Measurements from ENCODE around the gene IPO5.
"Not testable (repeated sequence)": the region's sequence is repeated elsewhere in the genome, so short reads cannot be mapped to it uniquely, and the experiment has no call there.

The IPO5 gene

DNA sequence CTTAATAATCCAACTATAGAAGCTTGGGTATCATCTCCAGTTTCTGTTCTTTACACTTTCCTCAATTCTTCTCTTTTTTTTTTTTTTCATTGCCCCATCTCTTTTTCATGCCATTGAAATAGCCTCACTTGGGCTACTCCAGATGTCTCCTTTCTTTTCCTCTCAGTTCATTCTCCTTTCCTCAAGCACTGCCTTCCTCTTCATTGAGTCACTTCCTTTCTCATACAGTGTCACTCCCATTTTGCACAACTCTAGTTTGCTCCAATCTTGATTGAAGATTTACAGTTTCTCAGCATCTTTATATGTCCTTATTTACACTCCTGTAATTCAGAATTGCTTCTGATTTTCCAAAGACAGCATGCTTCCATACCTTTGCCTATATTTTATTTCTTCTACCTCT is 61.3 kb downstream of the IPO5 start:
- peak; percentile 64 for DNase-seq (ENCODE audit: low read depth)

DNA sequence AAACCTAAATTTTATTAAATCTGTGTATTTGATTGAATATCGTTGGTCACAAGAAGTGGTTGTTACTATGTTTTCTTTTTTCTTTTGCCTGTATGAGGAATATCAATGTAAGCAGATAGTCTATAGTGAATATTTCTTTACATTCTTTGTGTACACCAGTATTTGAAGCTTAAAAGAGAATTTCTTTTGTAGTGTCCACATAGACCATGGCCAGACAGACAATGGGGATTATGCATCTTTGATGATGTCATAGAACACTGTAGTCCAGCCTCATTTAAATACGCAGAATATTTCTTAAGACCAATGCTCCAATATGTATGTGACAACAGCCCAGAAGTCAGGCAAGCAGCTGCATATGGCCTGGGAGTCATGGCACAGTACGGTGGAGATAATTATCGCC is 64.8 kb downstream of the IPO5 start:
- no peak for DNase-seq (ENCODE audit: low read depth)

DNA sequence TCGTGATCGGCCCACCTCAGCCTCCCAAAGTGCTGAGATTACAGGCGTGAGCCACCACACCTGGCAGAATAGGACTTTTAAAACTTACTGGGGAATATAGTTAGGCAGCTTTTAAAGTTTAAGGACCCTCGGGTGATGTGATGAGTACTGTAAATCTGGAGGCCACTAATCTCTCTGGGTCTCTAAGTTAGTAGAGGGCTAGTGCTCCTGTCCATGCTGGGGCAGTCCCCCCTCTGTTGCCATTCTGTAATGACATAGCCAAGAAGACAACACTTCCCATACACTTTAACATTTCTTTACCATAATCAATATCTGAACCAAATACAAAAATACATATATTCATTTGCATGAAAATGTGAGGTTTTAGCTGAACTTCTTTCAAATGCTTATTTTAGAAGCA is 65.7 kb downstream of the IPO5 start:
- DNase-seq (ENCODE audit: low read depth), result no peak

DNA sequence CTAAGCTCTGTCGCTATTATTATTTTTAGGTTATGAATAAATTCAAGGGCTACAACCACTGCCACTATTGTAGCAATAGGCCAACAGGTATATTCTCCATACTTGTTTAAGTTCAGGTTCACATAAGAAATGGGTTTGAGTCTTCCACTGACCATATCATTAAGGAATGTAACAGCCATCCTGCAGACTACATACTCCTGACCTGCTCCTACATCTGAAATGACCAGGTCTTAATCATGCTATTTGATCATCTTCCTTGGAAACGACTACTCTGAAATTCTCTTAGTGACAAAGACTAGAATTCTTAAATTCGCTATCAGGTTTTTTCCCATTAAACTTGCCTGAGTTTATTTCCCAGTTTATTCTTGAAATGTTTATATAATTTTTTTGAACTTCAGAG is 66.8 kb downstream of the IPO5 start:
- no peak for DNase-seq (ENCODE audit: low read depth)

DNA sequence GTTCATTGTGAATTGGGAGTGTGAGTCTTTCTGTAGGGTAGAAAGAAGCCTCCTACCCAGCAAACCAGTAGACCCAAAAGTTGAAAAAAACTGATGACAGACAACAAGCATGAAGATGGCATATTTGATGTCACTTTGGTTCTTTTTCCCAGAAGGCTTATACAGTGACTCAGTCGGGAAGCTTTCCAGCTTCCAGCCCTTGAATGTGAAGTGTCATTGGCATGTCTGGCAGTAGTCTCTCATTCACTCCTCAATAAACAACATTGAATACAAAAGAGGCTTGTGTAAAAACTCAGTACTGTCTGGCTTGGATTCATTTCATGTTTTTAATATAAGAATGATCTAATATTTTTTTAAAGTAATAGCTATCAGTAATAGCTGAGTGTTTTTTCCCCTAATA is 68.7 kb downstream of the IPO5 start:
- DNase-seq (ENCODE audit: low read depth), result peak; percentile 61

DNA sequence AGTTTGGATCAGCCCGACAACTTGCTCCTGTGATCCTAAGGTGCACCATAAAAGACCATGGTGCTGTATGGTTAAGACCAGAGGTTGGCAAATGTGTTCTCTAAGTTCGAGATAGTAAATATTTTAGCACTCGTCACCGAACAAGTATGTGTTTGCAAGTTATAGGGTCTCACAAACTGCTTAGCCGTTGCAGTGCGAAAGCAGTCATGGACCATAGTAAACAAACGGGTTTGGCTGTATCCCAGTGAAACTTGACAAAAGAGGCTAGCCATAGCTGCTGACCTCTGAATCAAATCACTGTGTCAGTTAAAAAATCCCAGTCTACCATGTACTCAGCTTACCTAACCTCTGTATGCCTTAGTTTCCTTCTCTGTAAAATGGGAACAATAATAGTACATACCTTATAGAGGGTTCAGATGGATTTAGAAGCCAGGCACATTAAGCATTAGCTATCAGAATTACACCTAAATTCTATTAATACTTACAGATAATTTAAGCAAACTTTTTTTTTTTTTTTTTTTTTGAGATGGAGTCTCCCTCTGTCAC is 72.1 kb downstream of the IPO5 start:
- no peak for DNase-seq (ENCODE audit: low read depth)

DNA sequence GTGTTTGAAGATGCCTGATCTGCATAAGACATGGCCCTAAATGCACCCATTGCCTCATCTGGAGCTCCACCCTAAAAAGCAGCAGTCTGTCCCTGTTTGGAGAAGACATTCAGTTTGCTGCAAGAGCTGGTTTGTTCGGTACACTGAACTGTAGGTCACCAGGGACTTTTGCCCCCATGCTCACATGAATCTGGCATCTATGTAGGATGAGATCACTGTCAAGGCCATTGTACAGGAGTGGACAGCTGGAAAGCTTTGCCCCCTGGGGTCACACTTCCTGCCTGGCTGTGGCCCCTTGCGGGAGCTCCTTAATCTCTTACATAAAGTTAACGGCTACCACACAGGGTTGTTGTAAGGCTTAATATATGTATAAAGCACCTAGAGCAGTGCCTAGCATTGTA is 73.0 kb downstream of the IPO5 start:
- DNase-seq (ENCODE audit: low read depth), result peak; percentile 37

DNA sequence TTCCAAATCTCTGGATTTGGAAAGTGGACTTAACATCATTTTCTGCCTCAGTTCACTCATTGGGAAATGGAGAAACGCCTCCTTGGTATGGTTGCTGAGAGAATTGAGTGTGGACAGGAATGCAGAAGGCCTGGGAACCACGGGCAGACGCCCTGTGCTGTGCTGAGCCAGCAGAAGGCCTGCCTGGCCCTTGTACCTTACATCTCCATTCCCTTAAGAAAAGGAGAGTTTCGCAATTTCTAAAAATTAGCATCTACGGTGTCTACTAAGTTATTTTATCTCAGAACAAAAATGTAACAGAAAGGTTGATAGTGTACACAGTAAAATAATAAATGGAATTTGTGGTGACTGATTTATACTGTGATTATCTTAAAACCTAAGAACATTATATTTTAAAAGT is 78.7 kb downstream of the IPO5 start:
- no peak for DNase-seq (ENCODE audit: low read depth)

DNA sequence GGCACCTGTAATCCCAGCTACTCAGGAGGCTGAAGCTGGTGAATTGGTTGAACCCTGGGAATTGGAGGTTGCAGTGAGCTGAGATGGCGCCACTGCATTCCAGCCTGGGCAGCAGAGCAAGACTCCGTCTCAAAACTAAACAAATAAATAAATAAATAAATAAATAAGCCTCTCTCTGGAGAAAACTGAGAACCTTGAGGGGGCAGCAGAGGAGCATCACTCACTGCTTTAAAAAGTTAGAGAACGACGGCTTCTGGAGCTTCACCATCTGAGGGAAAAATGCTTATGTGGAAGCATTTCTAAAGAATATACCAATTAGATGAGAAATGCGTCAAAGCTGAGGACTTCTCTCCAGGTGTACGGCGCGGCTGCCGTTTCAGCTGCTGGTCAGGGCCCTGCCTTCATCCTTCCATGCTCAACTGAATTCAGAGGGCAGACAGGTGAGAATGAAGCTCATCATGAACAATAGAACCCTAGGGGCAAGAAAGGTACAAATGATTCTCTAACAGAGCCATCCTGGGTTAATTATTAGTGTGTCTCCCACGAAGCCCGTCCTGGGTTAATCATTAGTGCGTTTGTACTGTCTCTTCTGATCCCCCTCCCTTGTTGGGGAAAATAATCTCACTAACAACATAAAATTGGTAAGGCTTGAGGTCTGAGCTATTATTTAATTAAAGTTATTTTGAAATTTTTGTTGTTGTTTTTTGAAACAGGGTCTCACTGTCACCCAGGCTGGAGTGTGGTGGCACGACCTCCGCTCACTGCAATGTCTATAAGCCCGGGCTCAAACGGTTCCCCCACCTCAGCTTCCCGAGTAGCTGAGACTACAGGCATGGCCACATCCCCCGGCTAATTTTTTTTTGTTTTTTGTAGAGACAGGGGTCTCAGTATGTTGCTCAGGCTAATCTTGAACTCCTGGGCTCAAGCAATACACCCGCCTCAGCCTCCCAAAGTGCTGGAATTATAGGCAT is 80.1 kb downstream of the IPO5 start:
- peak; percentile 45 for DNase-seq (ENCODE audit: low read depth)

DNA sequence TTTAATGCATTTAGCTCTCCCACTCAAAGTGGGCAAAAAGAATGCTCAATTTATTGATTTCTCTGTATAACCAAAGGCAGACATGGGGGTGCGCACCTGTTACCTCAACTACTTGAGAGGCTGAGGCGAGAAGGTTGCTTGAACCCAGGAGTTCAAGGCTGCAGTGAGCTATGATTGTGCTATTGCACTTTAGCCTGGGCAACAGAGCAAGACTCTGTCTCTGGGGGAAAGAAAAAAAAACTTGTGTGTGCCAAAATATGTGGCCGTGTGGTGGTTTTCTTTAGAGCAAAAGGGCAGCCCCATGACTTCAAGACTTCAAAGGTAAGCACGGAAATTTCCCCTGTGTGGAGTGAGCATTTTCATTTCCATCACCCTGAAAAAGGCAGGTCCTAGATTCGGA is 81.9 kb downstream of the IPO5 start:
- no peak for DNase-seq (ENCODE audit: low read depth)

DNA sequence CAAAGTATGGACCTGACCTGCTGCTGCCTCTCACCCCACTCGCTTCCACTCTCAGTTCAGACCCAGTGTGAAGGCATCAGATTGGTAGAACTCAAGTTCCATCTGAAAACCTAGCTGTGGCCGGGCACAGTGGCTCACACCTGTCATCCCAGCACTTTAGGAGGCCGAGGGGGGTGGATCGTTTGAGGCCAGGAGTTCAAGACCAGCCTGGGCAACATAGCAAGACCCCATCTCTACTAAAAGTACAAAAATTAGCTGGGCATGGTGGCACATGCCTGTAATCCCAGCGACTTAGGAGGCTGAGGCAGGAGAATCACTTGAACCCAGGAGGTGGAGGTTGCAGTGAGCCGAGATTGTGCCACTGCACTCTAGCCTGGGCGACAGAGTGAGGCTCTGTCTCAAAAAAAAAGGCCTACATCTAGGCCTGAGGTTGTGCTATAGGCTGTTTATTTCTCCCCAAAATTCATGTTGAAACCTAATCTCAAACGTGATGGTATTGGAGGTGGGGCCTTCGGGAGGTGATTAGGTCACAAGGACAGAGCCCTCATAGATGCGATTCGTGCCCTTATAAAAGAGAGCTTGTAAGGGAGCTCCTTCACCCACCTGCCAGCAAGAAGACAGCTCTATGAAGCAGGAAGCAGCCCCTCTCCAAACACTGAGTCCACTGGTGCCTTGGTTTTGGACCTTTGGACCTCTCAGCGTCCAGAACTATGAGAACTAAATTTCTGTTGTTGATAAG is 83.3 kb downstream of the IPO5 start:
- DNase-seq (ENCODE audit: low read depth), result not testable (repeated sequence)

DNA sequence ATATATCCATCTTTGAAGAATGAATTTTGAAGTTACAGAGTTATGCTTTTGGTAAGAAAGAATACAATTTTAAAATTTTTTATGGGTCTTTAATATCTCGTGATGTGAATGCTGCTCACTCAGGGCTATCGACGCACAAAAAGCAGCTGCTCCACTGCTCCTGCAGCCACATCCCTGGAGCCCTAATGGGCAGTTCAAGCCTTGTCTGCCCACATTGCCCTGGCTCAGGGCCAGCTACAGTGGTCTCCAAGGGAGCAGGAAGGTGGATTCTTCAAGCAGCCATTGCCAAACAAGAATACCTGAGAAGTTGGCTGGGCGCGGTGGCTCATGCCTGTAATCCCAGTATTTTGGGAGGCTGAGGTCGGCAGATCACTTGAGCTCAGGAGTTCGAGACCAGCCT is 85.8 kb downstream of the IPO5 start:
- no peak for DNase-seq (ENCODE audit: low read depth)

DNA sequence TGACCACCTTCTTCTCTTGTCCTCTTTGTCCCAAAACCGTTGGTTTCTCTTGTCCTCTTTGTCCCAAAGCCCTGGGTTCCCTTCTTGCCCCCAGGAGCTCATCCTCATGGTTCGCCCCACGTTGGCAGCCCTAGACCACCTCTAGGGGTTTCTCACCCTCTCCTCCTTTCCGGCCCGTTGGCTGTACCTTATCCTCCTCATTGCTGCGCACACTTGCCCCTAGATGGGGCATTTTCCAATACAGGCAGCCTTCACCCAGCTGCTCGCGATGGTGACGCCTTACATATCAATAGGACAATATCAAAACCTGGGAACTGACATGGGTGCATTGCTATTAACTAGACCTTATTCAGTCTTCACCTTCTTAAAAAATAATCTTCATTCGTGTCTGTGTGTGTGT is 86.5 kb downstream of the IPO5 start:
- no peak for DNase-seq (ENCODE audit: low read depth)

DNA sequence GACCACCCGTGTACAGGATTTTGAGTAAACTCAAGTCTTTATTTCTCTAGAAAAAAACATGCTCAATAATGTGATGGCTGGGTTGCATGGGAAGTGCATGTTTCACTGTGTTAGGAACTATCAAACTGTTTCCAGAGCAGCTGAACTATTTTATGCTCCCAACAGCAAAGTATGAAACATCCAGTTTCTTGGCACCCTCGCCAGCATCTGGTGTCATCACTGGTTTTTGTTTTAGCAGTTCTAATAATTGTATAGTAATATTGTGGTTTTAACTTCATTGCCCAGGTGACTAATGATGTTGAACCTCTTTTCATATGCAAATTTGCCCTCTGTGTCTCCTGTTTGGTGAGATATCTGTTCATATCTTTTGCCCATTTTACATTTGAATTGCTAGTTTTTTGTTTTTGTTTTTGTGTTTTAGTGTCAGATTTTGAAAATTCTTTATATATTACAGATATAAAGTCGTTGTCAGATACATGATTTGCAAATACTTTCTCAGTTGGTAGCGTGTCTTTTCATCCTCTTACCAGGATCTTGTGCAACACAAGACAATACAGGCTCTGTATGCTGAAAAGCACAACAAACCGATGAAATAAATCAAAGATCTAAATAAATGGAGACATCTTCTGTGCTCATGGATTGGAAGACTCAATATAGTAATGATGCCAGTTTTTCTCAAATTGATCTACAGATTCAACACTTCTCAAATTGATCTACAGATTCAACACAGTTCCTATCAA is 87.8 kb downstream of the IPO5 start:
- DNase-seq (ENCODE audit: low read depth), result no peak

DNA sequence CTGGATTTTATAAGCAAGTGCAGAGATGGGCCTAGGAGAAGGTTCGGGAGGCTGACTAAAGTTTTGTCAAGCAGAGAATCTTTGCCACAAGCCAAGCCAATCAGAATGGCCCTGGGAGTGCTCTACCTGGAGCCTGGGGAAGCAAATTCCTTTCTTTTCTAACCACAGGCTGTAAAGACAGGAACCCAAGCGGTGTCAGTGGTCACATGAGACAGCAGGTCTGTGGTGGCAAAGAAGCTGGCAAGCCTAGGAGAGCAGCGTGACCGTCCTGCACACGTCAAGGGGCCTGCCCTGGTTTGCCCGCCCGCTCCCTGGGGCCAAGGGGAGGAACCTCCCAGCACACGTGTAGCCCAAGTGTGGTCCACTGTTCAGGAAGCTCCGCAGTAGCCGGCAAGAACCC is 90.8 kb downstream of the IPO5 start:
- no peak for DNase-seq (ENCODE audit: low read depth)

DNA sequence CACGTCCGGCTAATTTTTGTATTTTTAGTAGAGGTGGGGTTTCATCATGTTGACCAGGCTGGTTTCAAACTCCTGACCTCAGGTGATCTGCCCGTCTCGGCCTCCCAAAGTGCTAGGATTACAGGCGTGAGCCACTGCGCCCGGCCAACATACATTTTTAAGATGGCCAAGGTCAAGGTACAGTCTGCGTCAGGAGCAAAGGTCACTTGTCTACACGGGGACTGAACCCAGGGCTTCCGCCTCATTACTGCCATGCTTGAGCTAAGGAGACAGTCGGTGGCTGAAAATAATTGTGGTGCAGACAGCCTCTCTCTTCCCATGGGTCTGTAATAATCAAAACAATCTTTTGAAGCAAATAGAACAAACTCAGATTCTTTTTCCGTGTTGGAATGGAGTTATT is 94.3 kb downstream of the IPO5 start:
- not testable (repeated sequence) for DNase-seq (ENCODE audit: low read depth)

DNA sequence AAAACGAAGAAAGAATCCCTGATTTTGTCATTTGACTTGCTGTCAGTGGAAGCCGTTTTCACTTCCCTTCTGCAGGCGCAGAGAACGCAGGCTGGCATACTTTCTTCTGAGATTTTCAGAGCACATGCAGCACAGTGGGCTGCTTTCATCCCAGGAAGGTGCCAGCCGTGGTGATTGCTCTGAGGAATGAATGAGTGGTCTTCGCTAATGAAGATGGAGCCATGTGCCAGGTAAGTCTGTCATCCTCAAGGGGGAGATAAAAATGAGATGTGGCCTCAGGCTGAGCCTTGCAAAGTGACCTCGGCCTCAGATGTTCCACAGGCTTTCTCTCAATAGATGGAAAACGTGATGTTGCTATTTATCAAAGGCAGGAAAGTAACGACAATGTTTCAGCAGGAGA is 94.8 kb downstream of the IPO5 start:
- no peak for DNase-seq (ENCODE audit: low read depth)

DNA sequence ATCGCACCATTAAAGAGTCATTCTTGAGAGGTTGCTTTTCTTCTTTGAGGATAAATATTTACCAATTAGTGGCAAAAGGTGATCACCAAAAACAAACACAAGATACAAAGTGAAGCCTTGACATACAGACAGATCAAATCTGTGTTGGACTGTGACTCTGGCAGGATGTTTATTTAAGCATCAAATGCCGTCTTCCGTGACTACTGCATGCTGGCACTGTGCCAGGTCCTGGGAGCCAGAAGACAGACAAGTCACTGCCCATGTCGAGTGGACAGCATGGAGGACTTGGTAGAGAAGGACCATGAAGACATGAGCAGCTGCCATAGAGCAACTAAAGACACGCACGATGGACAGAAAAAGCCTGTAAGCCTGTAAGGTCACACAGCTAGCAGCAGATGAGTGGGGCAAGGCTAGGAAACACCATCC is 96.6 kb downstream of the IPO5 start:
- DNase-seq (ENCODE audit: low read depth), result no peak

DNA sequence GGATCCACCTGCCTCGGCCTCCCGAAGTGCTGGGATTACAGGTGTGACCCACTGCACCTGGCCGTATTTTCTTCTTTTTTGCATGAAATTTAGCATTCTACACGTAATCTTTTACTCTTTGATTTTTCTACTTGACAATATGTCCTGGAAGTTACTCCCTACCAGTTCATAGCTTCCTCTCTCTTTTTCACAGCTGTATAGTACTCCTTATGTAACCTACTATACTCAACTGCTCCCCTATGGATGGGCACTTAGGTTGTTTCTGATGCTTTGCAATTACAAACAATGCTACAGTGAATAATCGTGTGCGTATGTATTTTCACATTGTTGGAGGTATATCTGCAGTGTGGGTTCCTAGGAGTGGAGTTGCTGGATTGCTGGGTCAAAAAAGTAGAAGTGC is 98.9 kb downstream of the IPO5 start:
- no peak for DNase-seq (ENCODE audit: low read depth)

DNA sequence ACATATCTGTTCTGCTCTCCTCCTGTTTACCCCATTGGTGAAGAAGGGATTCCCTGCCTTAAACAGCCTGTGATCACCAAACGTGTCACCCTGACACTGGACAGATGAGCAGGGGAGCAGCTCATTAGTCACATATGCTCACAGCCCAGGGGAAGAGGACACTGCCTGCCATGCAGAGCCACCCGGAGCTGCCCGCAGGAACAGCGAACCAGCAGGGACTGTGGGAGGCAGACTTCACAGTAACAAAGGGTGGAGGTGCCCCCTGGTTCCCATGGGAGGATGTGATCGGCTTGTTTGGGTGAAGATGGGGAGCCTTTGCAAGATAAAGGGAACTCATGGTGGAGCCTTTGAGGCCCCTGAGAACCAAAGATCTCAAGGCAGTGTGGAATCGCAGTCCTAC is 100.8 kb downstream of the IPO5 start:
- DNase-seq (ENCODE audit: low read depth), result no peak

DNA sequence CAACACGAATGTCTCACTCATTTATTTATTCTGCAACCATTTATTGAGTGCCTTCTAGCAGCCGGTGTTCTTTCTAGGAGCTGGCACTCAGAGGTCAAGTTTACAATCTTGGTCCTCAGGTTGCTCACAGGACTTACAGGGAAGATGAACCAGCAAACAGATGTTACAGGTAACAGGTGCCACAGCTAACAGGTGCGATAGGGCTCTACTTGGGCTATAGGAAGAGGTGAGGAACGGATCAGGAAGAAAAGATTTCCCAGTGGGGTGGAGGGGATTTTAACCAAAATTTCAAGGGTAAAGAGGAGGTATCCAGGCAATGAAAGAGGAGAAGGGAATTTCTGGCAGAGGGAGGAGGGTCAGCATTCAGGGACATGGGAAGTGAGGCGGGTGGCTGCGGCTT is 102.1 kb downstream of the IPO5 start:
- DNase-seq (ENCODE audit: low read depth), result no peak

DNA sequence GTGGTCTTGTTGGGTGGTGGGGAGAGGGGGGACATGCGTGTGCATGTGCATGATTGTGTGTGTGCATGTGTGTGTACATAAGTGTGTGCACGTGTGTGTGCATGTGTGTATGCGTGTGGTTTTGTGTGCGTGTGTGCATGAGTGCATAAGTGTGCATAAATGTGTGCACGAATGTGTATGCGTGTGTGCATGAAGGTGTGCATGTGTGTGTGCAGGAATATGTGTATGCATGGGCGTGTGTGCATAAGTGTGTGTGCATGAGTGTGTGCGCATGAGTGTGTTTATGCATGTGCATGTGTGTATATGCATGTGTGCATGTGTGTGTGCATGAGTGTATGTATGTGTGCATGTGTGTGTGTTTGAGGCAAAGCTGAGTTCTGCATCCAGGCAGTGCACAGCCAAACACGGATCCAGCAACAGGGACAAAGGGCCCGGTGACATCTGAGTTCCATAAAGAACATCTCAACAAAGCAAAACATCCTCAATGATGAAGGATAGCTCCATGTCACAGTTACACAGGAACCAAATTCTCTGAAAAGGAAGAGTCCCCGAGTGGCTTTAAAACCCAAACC is 103.5 kb downstream of the IPO5 start:
- no peak for DNase-seq (ENCODE audit: low read depth)
